Left lung (tissue), 10 donors: ENCODE results near the gene ACOT11. TPM values are rescaled to one million over a fixed set of nuclear protein-coding genes. Genes with fewer than 3 reads are reported as not detected.

Experiments used
- ATAC-seq: fragments of 200-7000 bp; cut with Tn5 transposase; one replicate; pipeline ENCODE4 v1.9.1; 2020; ENCODE audit warnings: moderate library complexity
- DNase-seq, 4 donors: peaks; one replicate each; pipeline ENCODE4 v3.0.0-alpha.2; 2013 to 2020
- H3K27ac ChIP-seq, 2 donors: fragments of 200-600 bp; sonication (generic) in 1 of 2; one replicate each; pipeline versions ENCODE4 v1.5.0 to v1.8.0; 2020 to 2021
- H3K27me3 ChIP-seq, 2 donors: fragments of 200-600 bp; sonication (generic) in 1 of 2; one replicate each; pipeline versions ENCODE4 v1.5.0 to v1.8.0; 2020 to 2021
- H3K36me3 ChIP-seq, 2 donors: fragments of 200-600 bp; sonication (generic) in 1 of 2; one replicate each; pipeline versions ENCODE4 v1.5.0 to v1.8.0; 2020 to 2021
- H3K4me1 ChIP-seq, 2 donors: fragments of 200-600 bp; one replicate each; pipeline ENCODE4 v1.8.0; 2021
- H3K4me3 ChIP-seq, 2 donors: fragments of 200-600 bp; sonication (generic) in 1 of 2; one replicate each; pipeline versions ENCODE4 v1.5.0 to v1.8.0; 2020 to 2021; ENCODE audit warnings: mild to moderate bottlenecking in 1 of 2
- H3K9me3 ChIP-seq, 2 donors: fragments of 200-600 bp; sonication (generic) in 1 of 2; one replicate each; pipeline versions ENCODE4 v1.5.0 to v1.8.0; 2020 to 2021
- CTCF ChIP-seq, 2 donors: fragments of 200-600 bp; sonication (generic) in 1 of 2; IDR thresholded peaks; one replicate each; pipeline versions ENCODE4 v1.5.0 to v1.8.0; 2021; ENCODE audit warnings: antibody characterized with exemption in 2 of 2
- intact Hi-C, 2 donors: fragments of 100-400 bp; cut with DNase I; formaldehyde crosslinking; loops; one replicate each; pipeline versions ENCODE4 v1.11.2 to v1.14.2; 2022
- polyA plus RNA-seq, 6 donors: library from polyadenylated mRNA; unstranded; fragments of 120-200 nt; gene quantifications; one replicate each; pipeline ENCODE4 v1.2.1, GENCODE V29; 2013; ENCODE audit not compliant: insufficient read length in 6 of 6
- total RNA-seq, 2 donors: library from RNA; stranded (reverse); fragmentation: NEBNext Ultra II Directional; extraction: Animal tissue kit (Norgen Biotek cat#: 25700); gene quantifications; one replicate each; pipeline ENCODE4 v1.2.1, GENCODE V29; 2021
- donor health status: DM: no; HTN: yes; CAD: no.
- donor health status: DM: no; HTN: no; CAD: no.

Gene ACOT11
- total and polyA plus RNA-seq, 8 donors = 8.5 to 15.9 (median 12.6) TPM

GRCh38 chr1:54597455-54598030 is 49.5 kb downstream of the ACOT11 start:
- Histone ChIP-seq H3K4me3 (no peak overlapping the region), H3K27ac (no peak overlapping the region), H3K9me3 (no peaks in the 10 kb centered on the region), H3K27me3 (no peaks in the 10 kb centered on the region), H3K36me3 (peaks cover 0 to 33% of the 10 kb centered on the region in 2 donors), H3K4me1 (no peaks in the 10 kb centered on the region)
- TF ChIP-seq CTCF (IDR thresholded peaks at IDR 0.05) = no peak
- DNase-seq (no peak), ATAC-seq (no peak)
- intact Hi-C loops = no loop called here

- no peaks in the 10 kb centered on the region for H3K9me3 ChIP-seq
- peaks cover 0 to 32% of the 10 kb centered on the region in 2 donors for H3K36me3 ChIP-seq
- no peak overlapping the region for H3K27ac ChIP-seq
- no peak overlapping the region for H3K4me3 ChIP-seq
- TF ChIP-seq CTCF (IDR thresholded peaks at IDR 0.05) = no peak
- intact Hi-C loops = no loop called here
- no peaks in the 10 kb centered on the region for H3K27me3 ChIP-seq
- no peak for DNase-seq
- no peaks in the 10 kb centered on the region for H3K4me1 ChIP-seq
- no peak for ATAC-seq
Measured at GRCh38 chr1:54599211-54599823, 51.3 kb downstream of the ACOT11 start.

- DNase-seq = no peak
- Histone ChIP-seq H3K27me3 (no peaks in the 10 kb centered on the region), H3K4me3 (no peak overlapping the region), H3K27ac (no peak overlapping the region), H3K4me1 (no peaks in the 10 kb centered on the region), H3K9me3 (no peaks in the 10 kb centered on the region), H3K36me3 (peaks cover 0 to 23% of the 10 kb centered on the region in 2 donors)
- ATAC-seq = no peak
- intact Hi-C loops = no loop called here
- no peak for TF ChIP-seq CTCF (IDR thresholded peaks at IDR 0.05)
Measured at GRCh38 chr1:54600947-54601721, 53.1 kb downstream of the ACOT11 start.

GRCh38 chr1:54601730-54602129 is 53.7 kb downstream of the ACOT11 start:
- H3K27ac ChIP-seq = no peak overlapping the region
- no peak for ATAC-seq
- H3K9me3 ChIP-seq = no peaks in the 10 kb centered on the region
- no peak overlapping the region for H3K4me3 ChIP-seq
- no peaks in the 10 kb centered on the region for H3K4me1 ChIP-seq
- peaks cover 0 to 18% of the 10 kb centered on the region in 2 donors for H3K36me3 ChIP-seq
- intact Hi-C loops = no loop called here
- TF ChIP-seq CTCF (IDR thresholded peaks at IDR 0.05) = no peak
- H3K27me3 ChIP-seq = no peaks in the 10 kb centered on the region
- no peak for DNase-seq

- TF ChIP-seq CTCF (IDR thresholded peaks at IDR 0.05) = no peak
- H3K27me3 ChIP-seq = no peaks in the 10 kb centered on the region
- H3K4me3 ChIP-seq = no peak overlapping the region
- intact Hi-C loops = no loop called here
- no peaks in the 10 kb centered on the region for H3K9me3 ChIP-seq
- DNase-seq = no peak
- ATAC-seq = no peak
- no peaks in the 10 kb centered on the region for H3K4me1 ChIP-seq
- H3K27ac ChIP-seq = no peak overlapping the region
- H3K36me3 ChIP-seq = peaks cover 0 to 11% of the 10 kb centered on the region in 2 donors
Measured at GRCh38 chr1:54602554-54602953, 54.5 kb downstream of the ACOT11 start.
